A673 (cell line): ENCODE measurements around the gene SNAPC5.

ENCODE experiments used
- EZH2 ChIP-seq: fragments of 200-600 bp; sonication (generic); IDR thresholded peaks from 2 replicates; pipeline ENCODE4 v1.6.1; 2017; ENCODE audit warnings: borderline replicate concordance, low read depth, mild to moderate bottlenecking, mixed read lengths, antibody characterized with exemption, low read length; ENCODE audit not compliant: poor library complexity, severe bottlenecking
- TF ChIP-seq, protein P1 (sequence below): fragments of 300-800, 200-600 bp; sonication (generic); conservative IDR thresholded peaks from 2 replicates; pipeline ENCODE4 v1.5.1; 2017; ENCODE audit warnings: low read depth, mild to moderate bottlenecking, antibody characterized with exemption, low read length, moderate library complexity, mixed read lengths

DNA sequence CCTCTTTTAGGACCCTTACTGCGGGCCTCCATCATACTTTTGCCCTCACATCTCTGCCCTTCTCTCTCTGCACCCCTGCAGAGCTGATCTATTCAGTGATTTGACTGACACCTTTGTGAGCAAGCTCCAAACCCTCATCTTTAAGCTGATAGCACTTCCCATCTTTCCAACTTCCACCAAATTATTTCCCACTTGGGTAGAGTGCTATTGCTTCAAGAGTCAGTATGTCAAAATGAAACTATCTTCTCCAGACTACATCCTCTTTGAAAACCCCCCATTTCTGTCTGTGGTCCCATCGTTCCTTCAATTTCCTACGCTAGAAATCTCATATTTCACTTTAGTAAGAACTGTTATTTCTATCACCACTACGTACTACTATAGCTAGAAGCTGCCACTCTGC lies 27.3 kb upstream of the SNAPC5 start:
- TF ChIP-seq EZH2: no peak
- TF ChIP-seq, protein P1, sequence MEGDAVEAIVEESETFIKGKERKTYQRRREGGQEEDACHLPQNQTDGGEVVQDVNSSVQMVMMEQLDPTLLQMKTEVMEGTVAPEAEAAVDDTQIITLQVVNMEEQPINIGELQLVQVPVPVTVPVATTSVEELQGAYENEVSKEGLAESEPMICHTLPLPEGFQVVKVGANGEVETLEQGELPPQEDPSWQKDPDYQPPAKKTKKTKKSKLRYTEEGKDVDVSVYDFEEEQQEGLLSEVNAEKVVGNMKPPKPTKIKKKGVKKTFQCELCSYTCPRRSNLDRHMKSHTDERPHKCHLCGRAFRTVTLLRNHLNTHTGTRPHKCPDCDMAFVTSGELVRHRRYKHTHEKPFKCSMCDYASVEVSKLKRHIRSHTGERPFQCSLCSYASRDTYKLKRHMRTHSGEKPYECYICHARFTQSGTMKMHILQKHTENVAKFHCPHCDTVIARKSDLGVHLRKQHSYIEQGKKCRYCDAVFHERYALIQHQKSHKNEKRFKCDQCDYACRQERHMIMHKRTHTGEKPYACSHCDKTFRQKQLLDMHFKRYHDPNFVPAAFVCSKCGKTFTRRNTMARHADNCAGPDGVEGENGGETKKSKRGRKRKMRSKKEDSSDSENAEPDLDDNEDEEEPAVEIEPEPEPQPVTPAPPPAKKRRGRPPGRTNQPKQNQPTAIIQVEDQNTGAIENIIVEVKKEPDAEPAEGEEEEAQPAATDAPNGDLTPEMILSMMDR: no peak
